Activated CD4-positive, alpha-beta T cell treated with anti-CD3 and anti-CD28 coated beads for 24 hours (primary cell): ENCODE measurements around the gene PATJ.

Experiments used
- DNase-seq, 2 donors: peaks; one replicate each; pipeline ENCODE4 v3.0.0-alpha.2; 2020; ENCODE audit warnings: low read depth in 2 of 2

Gene PATJ

GRCh38 chr1:62045574-62045973 lies 303.3 kb downstream of the PATJ start:
- DNase-seq: no peak

- DNase-seq: no peak
These were observed 304.6 kb downstream of the PATJ start for GRCh38 chr1:62046927-62047326.

GRCh38 chr1:62050165-62050564 lies 307.9 kb downstream of the PATJ start:
- DNase-seq: no peak

GRCh38 chr1:62052946-62053345 lies 310.7 kb downstream of the PATJ start:
- DNase-seq: no peak

DNA sequence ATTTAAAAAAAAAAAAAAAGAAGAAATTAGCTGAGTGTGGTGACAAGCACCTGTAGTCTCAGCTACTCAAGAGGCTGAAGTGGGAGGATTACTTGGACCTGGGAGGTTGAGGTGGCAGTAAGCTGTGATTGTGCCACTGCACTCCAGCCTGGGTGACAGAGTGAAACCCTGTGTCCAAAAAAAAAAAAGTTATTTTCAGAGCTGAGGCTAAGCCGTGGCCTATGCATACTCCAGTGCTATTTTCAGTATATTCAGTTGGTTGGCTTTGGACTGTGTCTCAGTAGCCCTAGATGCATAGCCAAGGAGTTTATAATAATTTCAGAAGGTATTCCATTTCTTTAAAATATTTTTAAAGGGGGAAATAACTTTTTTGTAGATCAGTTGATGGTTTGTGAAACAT lies 311.9 kb downstream of the PATJ start:
- DNase-seq: no peak

DNA sequence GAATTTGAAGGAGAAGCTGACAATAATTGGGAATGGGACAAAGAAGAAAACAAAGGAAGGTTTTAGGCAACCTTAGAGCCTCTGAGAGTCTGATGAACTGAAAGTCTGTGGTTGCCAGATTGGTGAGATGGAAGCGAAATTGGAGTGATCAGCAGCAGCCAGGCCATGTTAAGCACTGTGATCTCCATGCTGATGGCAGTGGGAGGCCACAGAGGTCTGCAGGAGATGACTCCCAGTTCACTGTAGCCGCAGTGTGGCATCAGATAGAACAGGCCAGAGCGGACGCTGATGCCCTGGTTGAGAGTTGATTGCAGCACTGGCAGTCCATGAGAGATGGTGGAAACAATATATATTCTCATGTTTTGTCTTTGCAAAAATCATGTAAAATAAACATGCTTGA lies 314.9 kb downstream of the PATJ start:
- no peak for DNase-seq

GRCh38 chr1:62057641-62058290 lies 315.5 kb downstream of the PATJ start:
- no peak for DNase-seq

DNA sequence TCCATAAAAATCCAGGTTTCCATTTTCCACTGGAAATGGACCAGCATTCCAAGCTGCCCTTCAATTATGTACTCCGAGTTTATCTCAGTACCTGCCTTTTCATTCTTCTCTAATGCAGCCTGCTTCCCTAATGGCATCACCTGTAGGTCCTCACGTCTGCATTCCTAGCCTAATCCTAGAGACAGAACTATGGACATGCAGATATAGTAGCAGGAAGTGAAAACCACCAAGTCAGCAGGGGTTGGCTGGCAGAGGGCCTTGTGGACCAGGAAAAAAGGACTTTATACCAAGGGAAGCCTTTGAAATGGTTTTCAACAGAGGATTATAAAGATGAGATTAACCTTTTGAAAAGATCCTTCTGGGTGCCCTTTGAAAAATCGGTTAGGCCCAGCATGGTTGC lies 316.7 kb downstream of the PATJ start:
- no peak for DNase-seq

- DNase-seq: no peak
These were observed 319.8 kb downstream of the PATJ start for GRCh38 chr1:62062087-62062486.

- DNase-seq: no peak
These were observed 322.6 kb downstream of the PATJ start for GRCh38 chr1:62064829-62065407.

DNA sequence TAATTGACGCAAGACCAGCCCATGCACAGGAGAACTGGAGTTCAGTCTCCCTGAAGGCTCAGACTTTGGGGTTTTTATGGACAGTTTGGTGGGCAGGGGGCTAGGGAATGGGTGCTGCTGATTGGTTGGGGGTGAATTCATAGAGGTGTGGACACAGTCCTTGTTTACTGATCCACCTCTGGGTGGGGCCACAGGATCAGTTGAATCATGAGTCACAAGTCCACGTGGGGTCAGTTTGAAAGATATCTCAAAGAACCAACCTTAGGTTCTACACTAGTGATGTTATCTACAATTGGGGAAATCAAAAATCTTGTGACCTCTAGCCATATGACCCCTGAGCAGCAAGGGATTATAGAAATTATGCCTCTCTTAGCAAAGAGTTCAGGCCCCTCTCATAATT lies 324.4 kb downstream of the PATJ start:
- DNase-seq: no peak

DNA sequence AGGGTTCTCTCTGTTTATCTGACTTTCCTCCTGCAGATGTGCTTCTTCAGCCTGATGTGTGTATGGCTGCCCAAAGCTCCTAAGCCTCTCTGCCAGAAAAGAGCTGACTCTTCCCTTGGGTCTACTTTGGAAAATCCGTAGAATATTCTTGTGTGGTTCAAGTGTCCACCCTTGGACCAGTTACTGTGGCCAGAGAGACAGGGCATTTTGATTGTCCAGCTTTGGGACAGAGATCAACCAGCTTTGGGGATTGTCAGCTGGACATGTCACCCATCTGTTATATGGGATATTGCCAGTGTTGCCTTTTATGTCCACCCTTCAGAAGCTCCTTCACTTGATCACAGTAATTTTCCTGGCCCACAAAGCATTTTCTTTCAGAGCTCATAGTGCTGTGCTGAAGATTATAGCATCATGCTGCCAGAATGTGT lies 326.1 kb downstream of the PATJ start:
- no peak for DNase-seq

- no peak for DNase-seq
These were observed 326.7 kb downstream of the PATJ start for GRCh38 chr1:62068978-62069377.

GRCh38 chr1:62070384-62071011 lies 328.2 kb downstream of the PATJ start:
- DNase-seq: no peak

DNA sequence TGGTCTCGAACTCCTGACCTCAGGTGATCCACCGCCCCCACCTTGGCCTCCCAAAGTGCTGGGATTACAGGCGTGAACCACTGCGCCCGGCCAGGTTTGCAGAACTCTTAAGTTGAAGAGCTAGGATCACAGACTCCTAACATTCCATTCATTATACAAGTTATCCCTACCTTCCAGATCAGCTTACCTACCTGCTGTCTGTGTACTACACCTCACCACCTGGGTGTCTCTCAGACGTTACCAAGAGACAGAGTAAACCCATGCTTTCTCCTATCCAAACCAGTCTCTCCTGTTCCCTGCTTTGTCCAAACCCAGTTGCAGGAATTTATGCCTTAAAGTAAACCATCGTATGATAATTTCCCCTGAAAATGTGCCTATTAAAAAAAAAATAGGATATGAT lies 329.4 kb downstream of the PATJ start:
- DNase-seq: no peak

DNA sequence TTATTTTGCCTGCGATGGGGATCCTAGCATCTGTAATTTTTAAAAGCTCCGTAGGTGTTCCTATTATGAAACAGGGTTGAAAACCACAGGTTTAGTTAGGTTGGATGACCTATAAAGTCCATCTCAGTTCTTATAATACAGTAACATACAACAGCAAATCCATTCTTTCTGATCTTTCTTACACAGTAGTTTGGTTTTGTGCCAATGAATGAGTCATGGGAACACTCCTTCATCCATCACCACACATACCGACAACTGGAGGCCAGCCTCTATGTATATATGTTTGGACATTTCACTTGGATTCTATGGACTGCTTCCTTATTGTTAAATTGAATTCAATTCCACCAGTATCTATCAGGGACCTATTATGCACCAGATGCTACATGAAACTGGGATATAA lies 334.0 kb downstream of the PATJ start:
- DNase-seq: no peak

- no peak for DNase-seq
These were observed 335.5 kb downstream of the PATJ start for GRCh38 chr1:62077821-62078220.

- peak; percentile 10 to 16 for DNase-seq
These were observed 340.4 kb downstream of the PATJ start for GRCh38 chr1:62082456-62083363.

- no peak for DNase-seq
These were observed 342.1 kb downstream of the PATJ start for GRCh38 chr1:62084310-62084890.

- no peak for DNase-seq
These were observed 346.2 kb downstream of the PATJ start for GRCh38 chr1:62088439-62088838.

DNA sequence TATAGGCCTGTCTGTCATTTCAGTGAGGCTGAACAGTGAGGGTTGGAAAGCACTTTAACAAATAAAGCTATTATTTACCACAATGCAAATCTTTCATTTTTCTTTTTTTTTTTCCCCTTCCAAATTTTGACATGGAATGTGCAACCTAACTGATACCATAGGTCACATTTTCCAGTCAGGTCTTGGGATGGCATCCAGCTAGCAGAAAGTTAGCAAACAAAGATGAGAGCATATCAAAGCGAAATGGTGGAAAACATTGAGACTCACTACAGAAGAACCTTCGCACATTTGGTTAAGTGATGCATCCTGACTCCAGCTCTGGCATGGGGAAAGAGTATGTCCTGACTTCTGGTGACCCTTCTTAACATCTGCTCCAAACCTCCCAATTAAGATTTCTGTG lies 347.3 kb downstream of the PATJ start:
- no peak for DNase-seq

DNA sequence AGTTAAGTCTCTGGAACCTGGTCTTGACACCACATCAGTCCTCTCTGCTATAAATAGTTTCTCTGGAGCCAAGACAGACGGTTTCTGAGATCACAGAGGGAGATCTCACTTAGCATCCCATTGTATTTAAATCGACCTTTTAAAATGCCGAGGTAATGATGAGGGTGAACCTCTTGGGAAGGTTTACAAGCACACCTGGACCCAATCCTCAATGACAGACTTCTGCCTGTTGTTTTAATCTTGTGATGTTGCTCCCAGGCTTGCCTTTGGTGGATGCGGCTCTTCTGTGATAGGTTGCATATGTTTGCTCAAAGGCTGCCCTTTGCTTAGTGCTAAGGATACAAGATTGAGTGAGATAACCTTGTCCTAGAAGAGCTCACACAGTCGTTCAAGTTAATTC lies 347.7 kb downstream of the PATJ start:
- DNase-seq: no peak
